ENCODE results near the gene CCDC15. TPM values are rescaled to one million over a fixed set of nuclear protein-coding genes. Genes with fewer than 3 reads are reported as not detected.

CCDC15 gene
- polyA plus RNA-seq, 4 donors: 0.22 to 2.2 (median 0.60) TPM

DNA sequence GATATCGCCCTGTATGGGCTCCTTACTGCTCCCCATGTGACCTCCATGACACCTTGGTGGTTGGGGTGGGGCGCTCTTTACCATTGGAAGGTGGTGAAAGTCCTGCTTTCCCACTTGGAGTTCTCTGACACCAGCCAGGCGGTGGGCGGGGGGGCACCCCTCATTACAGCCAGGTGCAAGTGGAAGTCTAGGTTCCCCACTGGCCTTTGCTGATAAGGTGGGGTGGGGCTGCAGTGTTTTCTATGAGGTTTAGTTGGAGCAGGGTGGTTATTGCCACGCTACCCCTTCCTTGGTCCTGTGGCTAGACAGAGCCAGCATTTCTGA, 103.7 kb downstream of the CCDC15 start:
- H3K9me3 ChIP-seq (ENCODE audit: control insufficient read depth in 2 of 2, insufficient read depth in 1 of 2, low read depth in 1 of 2, low read length in 1 of 2): no peaks in the 10 kb centered on the region
- H3K27ac ChIP-seq (ENCODE audit: low read depth in 1 of 3, low read length in 2 of 3): peak overlapping the region in 2 of 3 donors; percentile 25 to 67
- WGBS, 3 donors: 26 to 75% (median 33%) methylated on average over 5 of the region's 5 CpGs
- H3K36me3 ChIP-seq (ENCODE audit: control insufficient read depth in 3 of 3, insufficient read depth in 2 of 3, low read depth in 1 of 3, low read length in 3 of 3): no peaks in the 10 kb centered on the region
- DNase-seq (peak in 1 of 2 donors; percentile 86), FAIRE-seq (no peak)
- peaks cover 0 to 46% (median 4%) of the 10 kb centered on the region in 3 donors for H3K4me1 ChIP-seq (ENCODE audit: control insufficient read depth in 3 of 3, insufficient read depth in 2 of 3, low read depth in 1 of 3, low read length in 2 of 3)
- H3K4me3 ChIP-seq (ENCODE audit: low read depth in 1 of 3, low read length in 3 of 3): no peak overlapping the region
- H3K27me3 ChIP-seq (ENCODE audit: control insufficient read depth in 3 of 3, insufficient read depth in 3 of 3, low read length in 3 of 3): no peaks in the 10 kb centered on the region

DNA sequence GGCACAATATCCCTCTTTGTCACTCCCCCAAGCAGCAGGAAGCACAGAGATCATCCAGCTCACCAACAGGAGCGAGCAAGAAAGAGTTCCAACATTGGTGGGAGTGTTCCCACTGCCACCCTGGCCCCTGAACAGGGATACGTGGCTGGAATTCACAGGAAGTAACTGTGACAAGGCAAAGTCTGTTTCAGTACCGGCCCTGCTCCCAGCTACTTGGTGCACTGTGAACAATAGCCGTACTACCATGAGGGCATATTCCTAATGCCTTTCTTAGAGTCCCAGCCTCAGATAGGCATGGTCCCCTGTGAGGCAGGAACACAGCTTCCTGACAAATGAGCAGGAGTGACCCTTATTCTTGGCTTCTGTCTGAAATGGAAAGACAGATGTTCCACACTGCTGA, 107.3 kb downstream of the CCDC15 start:
- peak in 1 of 2 donors; percentile 63 for DNase-seq
- Histone ChIP-seq H3K27me3 (ENCODE audit: control insufficient read depth in 3 of 3, insufficient read depth in 3 of 3, low read length in 3 of 3) (peaks cover 0 to 4% (median 0%) of the 10 kb centered on the region in 3 donors), H3K4me1 (ENCODE audit: control insufficient read depth in 3 of 3, insufficient read depth in 2 of 3, low read depth in 1 of 3, low read length in 2 of 3) (peaks cover 0 to 41% (median 4%) of the 10 kb centered on the region in 3 donors), H3K36me3 (ENCODE audit: control insufficient read depth in 3 of 3, insufficient read depth in 2 of 3, low read depth in 1 of 3, low read length in 3 of 3) (no peaks in the 10 kb centered on the region), H3K4me3 (ENCODE audit: low read depth in 1 of 3, low read length in 3 of 3) (no peak overlapping the region), H3K27ac (ENCODE audit: low read depth in 1 of 3, low read length in 2 of 3) (peak overlapping the region in 1 of 3 donors; percentile 81), H3K9me3 (ENCODE audit: control insufficient read depth in 2 of 2, insufficient read depth in 1 of 2, low read depth in 1 of 2, low read length in 1 of 2) (no peaks in the 10 kb centered on the region)
- FAIRE-seq: no peak
- WGBS, 3 donors: 51 to 69% (median 58%) methylated on average over 4 of the region's 4 CpGs

DNA sequence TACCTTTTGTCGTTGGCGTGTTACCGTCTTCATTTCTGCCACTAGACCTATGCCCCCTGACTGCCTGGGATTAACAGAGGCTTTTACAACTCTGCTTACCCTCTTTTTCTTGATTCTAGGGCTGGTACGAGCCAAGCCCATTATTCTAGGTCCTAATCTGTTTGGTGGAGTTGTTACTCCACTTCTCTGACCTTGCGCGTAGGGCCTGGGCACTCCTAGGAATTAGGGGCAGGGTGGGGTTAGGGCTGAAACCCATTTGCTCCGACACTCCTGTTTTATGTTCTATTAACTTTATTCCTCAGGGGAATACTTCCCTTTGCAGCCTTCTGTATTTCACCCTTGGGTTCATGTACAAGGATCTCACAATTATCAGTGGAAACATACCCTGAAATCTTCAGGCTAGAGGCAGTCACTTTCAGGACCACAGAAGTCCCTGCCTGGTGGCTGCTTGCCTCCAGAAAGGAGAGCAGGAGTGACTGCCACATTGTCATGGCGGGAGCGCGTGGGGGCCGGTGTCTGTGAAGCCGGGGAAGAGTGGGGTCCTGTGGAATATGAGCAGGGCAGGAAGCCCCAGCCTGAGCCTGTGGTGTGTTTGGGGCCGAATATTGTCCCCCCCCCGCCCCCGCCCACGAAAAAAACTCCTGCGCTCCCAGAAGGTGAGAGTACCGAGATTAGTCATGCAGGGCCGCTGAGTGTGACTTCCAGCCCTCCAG, 108.4 kb downstream of the CCDC15 start:
- 20 to 34% (median 33%) methylated on average over 19 of the region's 19 CpGs for WGBS, 3 donors
- DNase-seq: peak; percentile 18 to 45
- no peaks in the 10 kb centered on the region for H3K9me3 ChIP-seq (ENCODE audit: control insufficient read depth in 2 of 2, insufficient read depth in 1 of 2, low read depth in 1 of 2, low read length in 1 of 2)
- FAIRE-seq: no peak
- H3K27ac ChIP-seq (ENCODE audit: low read depth in 1 of 3, low read length in 2 of 3): peak overlapping the region; percentile 57 to 87 (median 81)
- peaks cover 0 to 4% (median 0%) of the 10 kb centered on the region in 3 donors for H3K27me3 ChIP-seq (ENCODE audit: control insufficient read depth in 3 of 3, insufficient read depth in 3 of 3, low read length in 3 of 3)
- no peaks in the 10 kb centered on the region for H3K36me3 ChIP-seq (ENCODE audit: control insufficient read depth in 3 of 3, insufficient read depth in 2 of 3, low read depth in 1 of 3, low read length in 3 of 3)
- peaks cover 0 to 33% (median 4%) of the 10 kb centered on the region in 3 donors for H3K4me1 ChIP-seq (ENCODE audit: control insufficient read depth in 3 of 3, insufficient read depth in 2 of 3, low read depth in 1 of 3, low read length in 2 of 3)
- H3K4me3 ChIP-seq (ENCODE audit: low read depth in 1 of 3, low read length in 3 of 3): peak overlapping the region; percentile 44 to 74 (median 69)

DNA sequence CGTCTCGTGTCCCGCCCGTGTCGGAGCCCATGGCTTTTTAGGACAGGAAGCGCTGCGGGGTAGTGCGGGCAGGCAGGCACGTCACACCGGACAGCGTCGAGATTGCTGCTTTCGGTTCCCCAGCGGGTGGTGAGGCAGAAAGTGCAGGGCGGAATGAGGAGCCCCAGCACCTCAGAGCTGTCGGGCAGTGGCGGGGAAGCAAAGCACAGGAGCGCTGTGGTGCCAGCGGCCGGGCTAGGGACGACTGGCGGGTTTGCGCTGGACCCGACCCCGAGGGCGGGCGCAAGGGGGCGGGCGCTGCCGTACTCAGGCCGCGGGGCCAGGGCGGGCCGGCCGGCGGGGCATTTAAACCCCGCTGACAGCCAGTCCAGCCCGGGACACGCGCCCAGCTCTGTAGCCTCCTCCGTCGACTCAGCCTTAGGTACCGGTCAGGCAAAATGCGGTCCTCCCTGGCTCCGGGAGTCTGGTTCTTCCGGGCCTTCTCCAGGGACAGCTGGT, 109.0 kb downstream of the CCDC15 start, which contains the start of gene SLC37A2:
SLC37A2 (plus strand) TSS at position 375 of the 498 bp plus-strand sequence; CDS start at position 438, 63 bp downstream.
- no peak for FAIRE-seq
- DNase-seq: peak; percentile 67 to 86
- H3K4me3 ChIP-seq (ENCODE audit: low read depth in 1 of 3, low read length in 3 of 3): peak within 1 kb of the TSS; percentile 44 to 74 (median 69)
- H3K36me3 ChIP-seq (ENCODE audit: control insufficient read depth in 3 of 3, insufficient read depth in 2 of 3, low read depth in 1 of 3, low read length in 3 of 3): no peaks in the 10 kb centered on the region
- peaks cover 0 to 4% (median 0%) of the 10 kb centered on the region in 3 donors for H3K27me3 ChIP-seq (ENCODE audit: control insufficient read depth in 3 of 3, insufficient read depth in 3 of 3, low read length in 3 of 3)
- H3K9me3 ChIP-seq (ENCODE audit: control insufficient read depth in 2 of 2, insufficient read depth in 1 of 2, low read depth in 1 of 2, low read length in 1 of 2): no peaks in the 10 kb centered on the region
- WGBS, 3 donors: 0 to 1% (median 1%) methylated on average over 39 to 46 of the region's 46 CpGs
- H3K4me1 ChIP-seq (ENCODE audit: control insufficient read depth in 3 of 3, insufficient read depth in 2 of 3, low read depth in 1 of 3, low read length in 2 of 3): peaks cover 0 to 29% (median 0%) of the 10 kb centered on the region in 3 donors
- H3K27ac ChIP-seq (ENCODE audit: low read depth in 1 of 3, low read length in 2 of 3): peak within 1 kb of the TSS; percentile 57 to 87 (median 81)

DNA sequence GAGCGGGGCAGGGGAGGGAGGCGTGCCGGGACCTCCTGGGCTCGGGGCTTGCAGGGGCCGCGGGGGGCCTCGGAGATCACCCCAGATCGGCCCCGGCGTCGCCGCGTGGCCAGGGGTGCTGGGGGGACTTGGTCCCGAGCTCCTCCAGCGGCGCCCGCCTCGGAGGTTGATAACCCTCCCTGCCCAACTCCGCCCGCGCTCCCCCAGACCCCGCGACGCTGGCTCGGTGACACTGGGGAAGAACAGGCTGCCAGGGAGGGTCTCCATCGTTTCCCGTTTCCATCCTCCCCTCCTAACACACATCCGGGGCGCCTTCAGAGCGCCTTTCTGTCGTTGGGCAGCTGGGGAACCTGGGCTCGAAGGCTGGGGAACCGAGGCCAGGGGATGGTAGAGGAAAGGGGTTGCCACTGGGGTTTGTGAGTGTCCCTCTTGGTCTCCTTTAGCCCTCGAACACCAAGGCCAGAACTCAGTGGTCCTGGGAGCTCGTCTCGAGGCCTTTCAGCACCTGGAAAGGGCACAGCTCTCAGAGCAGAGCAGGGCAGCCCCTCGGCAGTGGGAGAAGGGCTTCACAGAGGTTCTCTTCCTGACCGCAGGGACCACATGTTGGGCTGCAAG, 109.5 kb downstream of the CCDC15 start:
- Histone ChIP-seq H3K9me3 (ENCODE audit: control insufficient read depth in 2 of 2, insufficient read depth in 1 of 2, low read depth in 1 of 2, low read length in 1 of 2) (no peaks in the 10 kb centered on the region), H3K4me1 (ENCODE audit: control insufficient read depth in 3 of 3, insufficient read depth in 2 of 3, low read depth in 1 of 3, low read length in 2 of 3) (peaks cover 1 to 28% (median 2%) of the 10 kb centered on the region in 3 donors), H3K4me3 (ENCODE audit: low read depth in 1 of 3, low read length in 3 of 3) (peak overlapping the region; percentile 44 to 74 (median 69)), H3K27me3 (ENCODE audit: control insufficient read depth in 3 of 3, insufficient read depth in 3 of 3, low read length in 3 of 3) (peaks cover 0 to 4% (median 0%) of the 10 kb centered on the region in 3 donors), H3K36me3 (ENCODE audit: control insufficient read depth in 3 of 3, insufficient read depth in 2 of 3, low read depth in 1 of 3, low read length in 3 of 3) (no peaks in the 10 kb centered on the region), H3K27ac (ENCODE audit: low read depth in 1 of 3, low read length in 2 of 3) (peak overlapping the region; percentile 57 to 87 (median 81))
- DNase-seq (no peak), FAIRE-seq (no peak)
- 6 to 12% (median 8%) methylated on average over 26 to 38 of the region's 38 CpGs for WGBS, 3 donors

DNA sequence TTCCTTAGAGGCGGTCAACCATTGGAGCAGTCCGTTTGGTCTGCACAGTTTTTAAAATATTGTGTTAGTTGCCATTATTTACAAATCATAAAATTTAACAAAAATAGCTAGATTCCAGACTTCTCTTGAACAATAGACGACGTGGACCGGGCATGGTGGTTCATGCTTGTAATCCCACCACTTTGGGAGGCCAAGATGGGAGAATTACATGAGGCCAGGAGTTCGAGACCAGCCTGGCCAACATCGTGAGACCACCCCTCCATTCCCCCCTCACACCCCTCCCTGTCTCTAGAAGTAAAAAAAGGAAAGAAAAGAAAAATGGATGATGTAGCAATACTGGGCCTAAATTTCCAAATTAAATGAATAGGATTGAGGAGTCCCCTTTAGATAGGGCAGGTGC, 110.1 kb downstream of the CCDC15 start:
- no peaks in the 10 kb centered on the region for H3K36me3 ChIP-seq (ENCODE audit: control insufficient read depth in 3 of 3, insufficient read depth in 2 of 3, low read depth in 1 of 3, low read length in 3 of 3)
- peak overlapping the region in 2 of 3 donors; percentile 81 to 87 for H3K27ac ChIP-seq (ENCODE audit: low read depth in 1 of 3, low read length in 2 of 3)
- H3K9me3 ChIP-seq (ENCODE audit: control insufficient read depth in 2 of 2, insufficient read depth in 1 of 2, low read depth in 1 of 2, low read length in 1 of 2): no peaks in the 10 kb centered on the region
- DNase-seq (no peak), FAIRE-seq (no peak)
- peaks cover 1 to 33% (median 2%) of the 10 kb centered on the region in 3 donors for H3K4me1 ChIP-seq (ENCODE audit: control insufficient read depth in 3 of 3, insufficient read depth in 2 of 3, low read depth in 1 of 3, low read length in 2 of 3)
- H3K4me3 ChIP-seq (ENCODE audit: low read depth in 1 of 3, low read length in 3 of 3): peak overlapping the region in 2 of 3 donors; percentile 69 to 74
- 77 to 92% (median 84%) methylated on average over 7 of the region's 7 CpGs for WGBS, 3 donors
- H3K27me3 ChIP-seq (ENCODE audit: control insufficient read depth in 3 of 3, insufficient read depth in 3 of 3, low read length in 3 of 3): peaks cover 0 to 4% (median 0%) of the 10 kb centered on the region in 3 donors

DNA sequence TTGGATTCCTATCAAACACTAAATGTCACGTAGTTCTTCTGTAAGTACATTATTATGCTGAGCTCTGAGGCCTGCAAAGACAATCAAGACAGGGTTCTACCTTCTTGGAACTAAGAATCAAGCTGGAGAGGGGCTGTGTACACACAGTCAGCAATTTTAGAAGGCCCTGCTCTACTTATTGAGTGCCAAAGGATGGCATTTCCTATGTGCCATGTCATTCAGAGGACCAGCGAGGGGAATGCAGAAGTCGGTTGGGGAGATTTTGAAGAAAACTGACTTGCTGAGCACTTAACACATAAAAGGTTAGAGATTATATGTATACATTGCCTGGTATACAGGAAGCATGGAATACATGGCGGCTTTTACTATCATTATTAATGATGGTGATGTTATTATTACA, 114.4 kb downstream of the CCDC15 start:
- FAIRE-seq: no peak
- H3K27me3 ChIP-seq (ENCODE audit: control insufficient read depth in 3 of 3, insufficient read depth in 3 of 3, low read length in 3 of 3): peaks cover 0 to 4% (median 0%) of the 10 kb centered on the region in 3 donors
- H3K4me1 ChIP-seq (ENCODE audit: control insufficient read depth in 3 of 3, insufficient read depth in 2 of 3, low read depth in 1 of 3, low read length in 2 of 3): peaks cover 14 to 58% (median 21%) of the 10 kb centered on the region in 3 donors
- H3K4me3 ChIP-seq (ENCODE audit: low read depth in 1 of 3, low read length in 3 of 3): no peak overlapping the region
- peak overlapping the region in 2 of 3 donors; percentile 16 to 95 for H3K27ac ChIP-seq (ENCODE audit: low read depth in 1 of 3, low read length in 2 of 3)
- no peak for DNase-seq
- H3K36me3 ChIP-seq (ENCODE audit: control insufficient read depth in 3 of 3, insufficient read depth in 2 of 3, low read depth in 1 of 3, low read length in 3 of 3): peaks cover 0 to 14% (median 0%) of the 10 kb centered on the region in 3 donors
- WGBS, 3 donors: 89 to 94% (median 91%) methylated on average over 4 of the region's 4 CpGs
- H3K9me3 ChIP-seq (ENCODE audit: control insufficient read depth in 2 of 2, insufficient read depth in 1 of 2, low read depth in 1 of 2, low read length in 1 of 2): no peaks in the 10 kb centered on the region

DNA sequence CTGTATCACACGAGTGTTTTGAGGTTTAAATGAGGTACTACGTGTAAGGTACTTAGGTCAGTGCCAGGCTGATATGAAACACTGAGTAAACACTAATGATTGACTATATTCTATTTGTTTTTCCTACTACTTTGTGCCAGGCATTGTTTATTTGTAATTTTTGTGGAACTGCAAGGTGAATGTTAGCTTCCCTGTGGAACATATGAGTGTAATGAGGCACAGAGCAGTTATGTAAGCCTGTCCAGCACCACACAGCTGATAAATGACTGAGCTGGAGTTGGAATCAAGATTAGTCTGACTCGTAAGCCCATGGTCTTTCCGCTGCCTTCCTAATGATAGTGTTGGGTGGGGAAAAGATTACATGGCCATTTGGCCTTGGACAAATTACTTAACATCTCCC, 115.0 kb downstream of the CCDC15 start:
- Histone ChIP-seq H3K36me3 (ENCODE audit: control insufficient read depth in 3 of 3, insufficient read depth in 2 of 3, low read depth in 1 of 3, low read length in 3 of 3) (peaks cover 0 to 20% (median 0%) of the 10 kb centered on the region in 3 donors), H3K4me1 (ENCODE audit: control insufficient read depth in 3 of 3, insufficient read depth in 2 of 3, low read depth in 1 of 3, low read length in 2 of 3) (peaks cover 14 to 64% (median 21%) of the 10 kb centered on the region in 3 donors), H3K4me3 (ENCODE audit: low read depth in 1 of 3, low read length in 3 of 3) (no peak overlapping the region), H3K27me3 (ENCODE audit: control insufficient read depth in 3 of 3, insufficient read depth in 3 of 3, low read length in 3 of 3) (peaks cover 0 to 2% (median 0%) of the 10 kb centered on the region in 3 donors), H3K9me3 (ENCODE audit: control insufficient read depth in 2 of 2, insufficient read depth in 1 of 2, low read depth in 1 of 2, low read length in 1 of 2) (no peaks in the 10 kb centered on the region), H3K27ac (ENCODE audit: low read depth in 1 of 3, low read length in 2 of 3) (peak overlapping the region; percentile 75 to 95 (median 88))
- 16 to 60% (median 30%) methylated on average over 4 of the region's 4 CpGs for WGBS, 3 donors
- no peak for FAIRE-seq
- peak; percentile 32 to 59 for DNase-seq
